Hepatocyte (in vitro differentiated cells): ENCODE measurements around the gene NBR1.

Source experiments
- CTCF ChIP-seq: fragments of 200-600 bp; sonication (generic); IDR thresholded peaks from 2 replicates; pipeline ENCODE4 v1.5.1; 2016; ENCODE audit warnings: antibody characterized with exemption, mild to moderate bottlenecking; ENCODE audit not compliant: poor library complexity
- EZH2 ChIP-seq: fragments of 200-600 bp; sonication (generic); IDR thresholded peaks from 2 replicates; pipeline ENCODE4 v1.6.1; 2016; ENCODE audit warnings: antibody characterized with exemption, mild to moderate bottlenecking, borderline replicate concordance
- EZH2phosphoT487 ChIP-seq: fragments of 200-600 bp; sonication (generic); IDR thresholded peaks from one replicate; pipeline ENCODE4 v1.6.1; 2018; ENCODE audit warnings: antibody characterized with exemption, mild to moderate bottlenecking, low read depth, moderate library complexity; ENCODE audit not compliant: unreplicated experiment, severe bottlenecking

DNA sequence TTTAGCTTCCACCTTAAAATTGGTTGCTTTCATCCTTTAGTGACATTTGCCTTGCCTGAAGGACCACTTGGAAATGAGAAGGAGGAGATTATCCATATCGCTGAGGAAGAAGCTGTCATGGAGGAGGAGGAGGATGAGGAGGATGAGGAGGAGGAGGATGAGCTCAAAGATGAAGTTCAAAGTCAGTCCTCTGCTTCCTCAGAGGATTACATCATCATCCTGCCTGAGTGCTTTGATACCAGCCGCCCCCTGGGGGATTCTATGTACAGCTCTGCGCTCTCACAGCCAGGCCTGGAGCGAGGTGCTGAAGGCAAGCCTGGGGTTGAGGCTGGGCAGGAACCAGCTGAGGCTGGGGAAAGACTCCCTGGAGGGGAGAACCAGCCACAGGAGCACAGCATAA is 29.1 kb downstream of the NBR1 start:
- TF ChIP-seq EZH2 = no peak
- TF ChIP-seq CTCF = no peak
- TF ChIP-seq EZH2phosphoT487 = no peak
